Fibroblast of pulmonary artery (primary cell): ENCODE data around the gene CA9.

Experiments
- DNase-seq: peaks from one replicate; pipeline ENCODE4 v3.0.0-alpha.2; 2010; ENCODE audit warnings: low read depth
- H3K4me3 ChIP-seq: replicated peaks from 2 replicates; pipeline ENCODE4 v1.5.1; 2011; ENCODE audit warnings: low read depth, mild to moderate bottlenecking, control low read depth, low read length, moderate library complexity
- TF ChIP-seq, protein P1 (sequence below): IDR thresholded peaks from 2 replicates; pipeline ENCODE4 v1.5.1; 2011; ENCODE audit warnings: mild to moderate bottlenecking, control low read depth, low read length, inconsistent platforms; ENCODE audit errors: missing control alignments

Gene CA9

DNA sequence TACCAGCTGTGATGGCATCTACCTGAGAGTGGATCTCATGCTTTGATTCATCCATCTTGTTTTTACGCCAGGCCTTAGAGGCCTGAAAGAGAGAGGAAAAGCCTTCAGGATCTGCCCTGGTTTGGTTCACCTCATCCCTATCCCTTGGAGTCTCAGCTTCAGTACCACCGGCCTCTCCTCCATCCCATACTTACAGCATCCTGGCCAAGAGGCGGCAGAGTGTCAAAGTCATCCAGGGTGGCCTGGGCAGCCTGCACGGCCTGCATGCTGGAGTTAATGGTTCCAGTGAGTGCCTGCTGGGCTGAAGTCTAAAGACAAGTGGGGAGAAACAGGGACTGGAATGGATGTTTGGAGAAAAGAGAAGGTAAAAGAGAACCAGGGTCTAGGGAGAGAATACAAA lies 45.8 kb downstream of the CA9 start:
- no peak for DNase-seq
- TF ChIP-seq, protein P1, sequence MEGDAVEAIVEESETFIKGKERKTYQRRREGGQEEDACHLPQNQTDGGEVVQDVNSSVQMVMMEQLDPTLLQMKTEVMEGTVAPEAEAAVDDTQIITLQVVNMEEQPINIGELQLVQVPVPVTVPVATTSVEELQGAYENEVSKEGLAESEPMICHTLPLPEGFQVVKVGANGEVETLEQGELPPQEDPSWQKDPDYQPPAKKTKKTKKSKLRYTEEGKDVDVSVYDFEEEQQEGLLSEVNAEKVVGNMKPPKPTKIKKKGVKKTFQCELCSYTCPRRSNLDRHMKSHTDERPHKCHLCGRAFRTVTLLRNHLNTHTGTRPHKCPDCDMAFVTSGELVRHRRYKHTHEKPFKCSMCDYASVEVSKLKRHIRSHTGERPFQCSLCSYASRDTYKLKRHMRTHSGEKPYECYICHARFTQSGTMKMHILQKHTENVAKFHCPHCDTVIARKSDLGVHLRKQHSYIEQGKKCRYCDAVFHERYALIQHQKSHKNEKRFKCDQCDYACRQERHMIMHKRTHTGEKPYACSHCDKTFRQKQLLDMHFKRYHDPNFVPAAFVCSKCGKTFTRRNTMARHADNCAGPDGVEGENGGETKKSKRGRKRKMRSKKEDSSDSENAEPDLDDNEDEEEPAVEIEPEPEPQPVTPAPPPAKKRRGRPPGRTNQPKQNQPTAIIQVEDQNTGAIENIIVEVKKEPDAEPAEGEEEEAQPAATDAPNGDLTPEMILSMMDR: no peak
- H3K4me3 ChIP-seq: no peak overlapping the region

DNA sequence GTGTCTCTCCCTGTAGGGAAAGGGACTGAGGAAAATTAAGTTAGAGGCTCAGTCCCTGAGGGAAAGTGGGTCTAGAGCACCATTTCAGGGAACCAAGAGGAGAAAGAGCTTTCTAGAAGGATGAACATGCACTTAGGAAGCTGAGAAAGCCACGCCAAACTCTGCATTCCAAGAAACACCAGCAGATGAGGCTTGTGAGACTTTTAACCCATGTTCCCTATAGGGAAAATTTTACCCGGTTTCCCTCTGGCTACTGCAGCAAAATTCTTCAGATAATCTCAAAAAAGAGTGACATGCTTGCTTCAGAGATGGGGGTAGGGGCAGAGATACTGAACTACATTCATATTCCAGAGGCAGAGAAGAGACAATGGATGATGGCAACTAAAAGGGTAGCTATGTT lies 49.7 kb downstream of the CA9 start:
- TF ChIP-seq, protein P1: no peak
- H3K4me3 ChIP-seq: no peak overlapping the region
- DNase-seq: no peak

DNA sequence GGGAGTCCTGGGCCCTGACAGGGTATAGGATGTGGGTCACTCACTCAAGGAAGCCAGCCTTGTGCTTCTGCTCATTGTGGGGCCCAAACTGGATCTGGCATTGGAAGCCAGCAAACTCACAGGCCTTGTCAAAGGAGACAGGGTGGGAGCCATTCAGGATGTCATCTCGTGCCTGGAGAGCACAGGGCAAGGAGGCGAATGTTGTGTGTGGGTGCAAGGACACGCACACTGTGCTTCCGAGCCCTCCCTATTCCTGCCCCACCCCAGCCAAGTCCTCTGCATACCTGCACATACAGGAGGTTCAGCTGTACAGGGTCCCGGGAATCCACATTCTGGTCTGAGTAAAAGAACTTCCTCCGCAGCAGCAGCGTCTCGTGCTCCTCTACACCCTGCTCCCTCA lies 50.2 kb downstream of the CA9 start:
- TF ChIP-seq, protein P1: no peak
- H3K4me3 ChIP-seq: no peak overlapping the region
- DNase-seq: no peak

DNA sequence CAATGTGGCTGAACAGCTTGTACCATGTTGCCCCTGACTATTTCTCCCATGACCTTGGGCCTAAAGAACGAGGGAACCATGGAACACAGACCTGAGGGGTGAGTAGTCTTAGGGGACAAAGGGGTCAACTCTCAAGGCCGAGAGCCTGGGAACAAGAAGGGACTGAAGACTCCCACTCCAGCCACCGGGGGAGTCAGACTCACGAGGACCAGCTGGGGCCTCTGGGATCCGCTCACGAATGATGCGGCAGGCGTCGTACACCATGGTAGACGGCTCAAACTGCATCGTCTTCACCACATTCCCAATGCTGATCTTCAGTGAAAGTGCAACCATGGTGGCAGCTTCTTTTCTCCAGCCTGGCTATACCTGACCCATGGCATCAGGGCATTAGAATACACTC lies 51.6 kb downstream of the CA9 start:
- TF ChIP-seq, protein P1: no peak
- DNase-seq: no peak
- H3K4me3 ChIP-seq: no peak overlapping the region

DNA sequence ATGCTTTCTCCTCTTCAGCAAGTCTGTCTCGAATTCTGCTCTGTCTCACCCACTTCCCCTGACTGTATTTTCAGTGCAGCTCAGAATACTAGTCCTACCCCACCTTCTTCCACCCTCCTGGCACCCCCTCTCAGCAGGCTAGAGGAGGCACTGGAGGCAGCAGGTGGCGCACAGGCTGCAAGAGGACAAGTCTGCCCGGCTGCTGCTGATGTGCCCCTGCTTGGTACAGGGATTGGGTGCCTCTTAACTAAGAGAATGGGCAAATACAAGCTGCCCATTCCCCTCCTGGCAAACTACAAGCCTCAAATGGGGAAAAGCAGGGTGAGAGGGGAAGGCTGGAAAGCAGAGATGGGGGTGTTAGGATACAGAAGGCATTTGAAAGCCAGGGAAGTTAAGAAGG lies 53.2 kb downstream of the CA9 start:
- TF ChIP-seq, protein P1: peak; percentile 22
- DNase-seq: peak; percentile 60
- H3K4me3 ChIP-seq: peak overlapping the region; percentile 92

DNA sequence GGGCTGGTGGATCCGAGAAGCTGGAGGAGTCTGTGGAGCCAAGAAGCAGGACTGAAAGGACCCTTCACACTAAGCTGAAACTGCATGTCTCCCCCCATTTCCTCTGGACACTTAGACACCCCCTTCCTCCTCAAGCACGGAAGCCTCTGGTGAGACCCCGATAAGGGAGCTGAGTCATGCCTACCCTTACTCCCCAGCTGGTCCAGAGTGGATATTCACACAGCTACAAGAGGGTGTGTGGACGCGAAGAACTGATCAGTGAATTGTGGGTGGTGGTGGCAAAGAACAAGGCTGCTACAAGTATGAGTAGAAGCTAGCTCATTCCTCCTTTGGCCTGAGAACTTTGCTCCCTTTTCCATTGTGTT lies 53.9 kb downstream of the CA9 start:
- TF ChIP-seq, protein P1: no peak
- DNase-seq: no peak

DNA sequence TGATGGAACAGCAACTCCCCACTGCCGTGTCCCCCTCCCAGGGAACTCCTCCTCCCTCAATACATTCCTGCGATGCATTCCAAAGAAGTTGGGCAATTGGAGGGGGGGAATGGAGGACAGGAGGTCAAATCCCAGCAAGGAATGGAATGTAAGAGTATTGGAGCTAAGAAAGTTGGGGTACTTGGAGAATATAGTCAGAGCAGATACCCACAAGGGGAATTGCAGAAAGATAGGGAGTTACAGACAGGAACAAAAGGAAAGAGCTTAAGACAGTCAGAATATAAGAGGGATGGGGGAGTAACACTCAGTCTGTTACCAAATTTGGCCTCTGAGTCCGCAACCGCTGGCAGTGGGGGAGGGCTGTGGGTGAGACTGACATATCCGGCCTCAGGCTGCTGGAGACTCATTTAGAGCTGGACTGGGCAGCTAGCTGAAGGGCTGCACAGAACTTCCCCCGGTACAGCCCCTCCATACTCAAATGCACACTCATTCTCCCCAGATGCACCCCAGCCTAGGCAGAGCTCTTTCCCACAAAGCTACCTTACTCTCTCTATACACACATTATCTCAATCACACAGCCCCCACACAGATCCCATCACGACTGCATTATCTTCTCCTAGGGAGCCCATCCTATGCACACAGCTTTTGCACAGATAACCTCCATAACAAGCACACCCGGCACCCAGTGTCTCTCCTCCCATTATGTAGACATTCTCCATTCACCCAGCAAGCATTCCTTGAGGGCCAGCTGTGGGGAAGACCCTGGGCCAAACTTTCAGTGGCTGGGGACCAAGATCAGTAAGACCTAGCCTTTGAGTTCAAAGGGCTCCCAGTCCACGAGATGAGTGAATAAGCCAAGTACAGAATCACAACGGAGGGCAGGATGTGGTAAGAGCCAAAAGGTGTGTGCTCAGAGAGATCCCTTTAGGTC lies 54.6 kb downstream of the CA9 start:
- DNase-seq: peak; percentile 96
- TF ChIP-seq, protein P1: no peak
- H3K4me3 ChIP-seq: peak overlapping the region; percentile 92

More for the DNA sequence above, 53.9 kb downstream of the CA9 start:
- peak overlapping the region; percentile 92 for H3K4me3 ChIP-seq
